Panc1 (cell line): ENCODE data around the gene CCDC9B. TPM values are rescaled to one million over a fixed set of nuclear protein-coding genes. Genes with fewer than 3 reads are reported as not detected.

ENCODE experiments used
- ATAC-seq: fragments of 200-7000 bp; cut with Tn5 transposase; 2 replicates; pipeline ENCODE4 v1.9.1; 2020; ENCODE audit warnings: mild to moderate bottlenecking, moderate library complexity
- BruUV-seq: library from RNA; stranded (reverse); fragments of 400-500 nt; replicated peaks from 2 replicates; lab custom pipeline; 2021; lab: Mats Ljungman, UMichigan
- CTCF ChIA-PET: fragments of 300-600 bp; sonication (Branson Sonifier 250); formaldehyde crosslinking; loops from one replicate; lab custom pipeline; 2022; ENCODE audit warnings: antibody characterized with exemption; lab: Charles Lee
- POLR2A ChIA-PET: fragments of 300-600 bp; sonication (Branson Sonifier 250); formaldehyde crosslinking; loops from one replicate; lab custom pipeline; 2022; ENCODE audit warnings: antibody characterized with exemption; lab: Charles Lee
- DNase-seq: peaks from one replicate; pipeline ENCODE4 v3.0.0-alpha.2; 2010; ENCODE audit warnings: low read depth, low spot score
- H3K27ac ChIP-seq: 2 replicates; pipeline ENCODE4 v1.5.1; 2011; ENCODE audit warnings: mild to moderate bottlenecking, low read length, inconsistent platforms
- H3K27me3 ChIP-seq: fragments of 200-500 bp; sonication (Bioruptor generic); 2 replicates; pipeline ENCODE4 v1.6.0; 2014; ENCODE audit warnings: low read length, inconsistent platforms; ENCODE audit not compliant: control insufficient read depth, insufficient read depth
- H3K36me3 ChIP-seq: fragments of 200-500 bp; sonication (Bioruptor generic); 2 replicates; pipeline ENCODE4 v1.5.1; 2014; ENCODE audit warnings: inconsistent platforms, mild to moderate bottlenecking, low read length, moderate library complexity; ENCODE audit not compliant: control insufficient read depth, insufficient read depth
- H3K4me1 ChIP-seq: 2 replicates; pipeline ENCODE4 v1.5.1; 2011; ENCODE audit warnings: inconsistent platforms, mild to moderate bottlenecking, low read length, moderate library complexity; ENCODE audit not compliant: control insufficient read depth, insufficient read depth
- H3K4me3 ChIP-seq, 2 experiments: 2 replicates each; pipeline ENCODE4 v1.5.1; 2011 to 2012; ENCODE audit warnings: low read depth in 2 of 2, low read length in 2 of 2, mild to moderate bottlenecking in 2 of 2, inconsistent platforms in 1 of 2, moderate library complexity in 1 of 2
- H3K9me3 ChIP-seq: fragments of 200-500 bp; sonication (Bioruptor generic); 2 replicates; pipeline ENCODE4 v1.5.1; 2014; ENCODE audit warnings: low read depth, mild to moderate bottlenecking, inconsistent platforms, low read length, moderate library complexity; ENCODE audit not compliant: control insufficient read depth, insufficient read depth
- CTCF ChIP-seq: fragments of 450-650 bp; IDR thresholded peaks from 2 replicates; pipeline ENCODE4 v1.5.1; 2017; ENCODE audit warnings: mild to moderate bottlenecking
- POLR2AphosphoS5 ChIP-seq: IDR thresholded peaks from 2 replicates; pipeline ENCODE4 v1.6.1; 2012; ENCODE audit warnings: mild to moderate bottlenecking, low read depth, low read length, moderate library complexity
- SIN3A ChIP-seq: IDR thresholded peaks from 2 replicates; pipeline ENCODE4 v1.6.1; 2012; ENCODE audit warnings: low read depth, mild to moderate bottlenecking, low read length, moderate library complexity, borderline replicate concordance; ENCODE audit not compliant: insufficient read depth
- TCF7L2 ChIP-seq: IDR thresholded peaks from 2 replicates; pipeline ENCODE4 v1.6.1; 2011; ENCODE audit warnings: mild to moderate bottlenecking, low read depth, low read length, inconsistent platforms
- in situ Hi-C: cut with HindIII; loops from 2 replicates; pipeline ENCODE4 v1.10.0; 2016; ENCODE audit warnings: low sequenced_read_pairs, low pct_unique_long_range_greater_than_20kb
- intact Hi-C: fragments of 100-400 bp; cut with micrococcal nuclease; formaldehyde crosslinking; loops from one replicate; pipeline ENCODE4 v1.10.0; 2022; ENCODE audit not compliant: unreplicated experiment
- total RNA-seq: library from RNA; stranded (reverse); gene quantifications from one replicate; pipeline ENCODE4 v1.2.1, GENCODE V29; 2021; ENCODE audit not compliant: unreplicated experiment
- TF ChIP-seq, protein P1 (sequence below), 2 experiments: IDR thresholded peaks; 2 replicates each; pipeline ENCODE4 v1.6.1; 2011 to 2012; ENCODE audit warnings: low read depth in 2 of 2, control low read depth in 1 of 2, low read length in 1 of 2, mild to moderate bottlenecking in 1 of 2, moderate library complexity in 1 of 2; ENCODE audit not compliant: insufficient read depth in 1 of 2

Gene CCDC9B
- total RNA-seq, 1 experiment from 2014 or later = 55.9 TPM

DNA sequence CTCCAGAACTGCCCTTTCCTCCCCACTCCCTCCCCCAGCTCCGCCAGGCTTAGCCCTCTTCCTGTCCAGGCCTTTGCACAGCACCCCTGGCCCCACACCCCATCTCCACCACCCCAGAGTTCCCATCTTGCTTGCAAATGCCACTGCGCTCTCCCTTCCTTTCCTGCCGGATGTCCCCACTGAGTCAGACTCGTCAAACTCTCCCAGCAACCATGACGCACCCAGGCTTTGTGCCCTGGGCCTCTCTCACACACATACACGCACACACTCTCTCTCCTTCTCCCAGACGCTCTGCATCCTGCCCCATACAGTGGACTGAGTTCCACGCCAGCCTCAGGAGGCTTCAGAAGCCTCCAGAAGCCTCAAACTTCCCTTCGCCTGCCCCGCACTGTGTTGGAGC, 2.8 kb upstream of the CCDC9B start:
- ATAC-seq (no peak), DNase-seq (no peak)
- H3K4me3 ChIP-seq = no peak overlapping the region
- H3K27me3 ChIP-seq = no peaks in the 10 kb centered on the region
- TF ChIP-seq, protein P1, sequence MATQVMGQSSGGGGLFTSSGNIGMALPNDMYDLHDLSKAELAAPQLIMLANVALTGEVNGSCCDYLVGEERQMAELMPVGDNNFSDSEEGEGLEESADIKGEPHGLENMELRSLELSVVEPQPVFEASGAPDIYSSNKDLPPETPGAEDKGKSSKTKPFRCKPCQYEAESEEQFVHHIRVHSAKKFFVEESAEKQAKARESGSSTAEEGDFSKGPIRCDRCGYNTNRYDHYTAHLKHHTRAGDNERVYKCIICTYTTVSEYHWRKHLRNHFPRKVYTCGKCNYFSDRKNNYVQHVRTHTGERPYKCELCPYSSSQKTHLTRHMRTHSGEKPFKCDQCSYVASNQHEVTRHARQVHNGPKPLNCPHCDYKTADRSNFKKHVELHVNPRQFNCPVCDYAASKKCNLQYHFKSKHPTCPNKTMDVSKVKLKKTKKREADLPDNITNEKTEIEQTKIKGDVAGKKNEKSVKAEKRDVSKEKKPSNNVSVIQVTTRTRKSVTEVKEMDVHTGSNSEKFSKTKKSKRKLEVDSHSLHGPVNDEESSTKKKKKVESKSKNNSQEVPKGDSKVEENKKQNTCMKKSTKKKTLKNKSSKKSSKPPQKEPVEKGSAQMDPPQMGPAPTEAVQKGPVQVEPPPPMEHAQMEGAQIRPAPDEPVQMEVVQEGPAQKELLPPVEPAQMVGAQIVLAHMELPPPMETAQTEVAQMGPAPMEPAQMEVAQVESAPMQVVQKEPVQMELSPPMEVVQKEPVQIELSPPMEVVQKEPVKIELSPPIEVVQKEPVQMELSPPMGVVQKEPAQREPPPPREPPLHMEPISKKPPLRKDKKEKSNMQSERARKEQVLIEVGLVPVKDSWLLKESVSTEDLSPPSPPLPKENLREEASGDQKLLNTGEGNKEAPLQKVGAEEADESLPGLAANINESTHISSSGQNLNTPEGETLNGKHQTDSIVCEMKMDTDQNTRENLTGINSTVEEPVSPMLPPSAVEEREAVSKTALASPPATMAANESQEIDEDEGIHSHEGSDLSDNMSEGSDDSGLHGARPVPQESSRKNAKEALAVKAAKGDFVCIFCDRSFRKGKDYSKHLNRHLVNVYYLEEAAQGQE (IDR thresholded peaks at IDR 0.05; ENCODE audit: insufficient read depth in 1 of 2, low read depth in 2 of 2, low read length in 1 of 2) = no peak
- TF ChIP-seq SIN3A (no peak), POLR2AphosphoS5 (no peak), CTCF (no peak), TCF7L2 (no peak)
- H3K9me3 ChIP-seq = no peaks in the 10 kb centered on the region
- intact Hi-C loops (no loop called here), in situ Hi-C loops (no loop called here)
- no peaks in the 10 kb centered on the region for H3K36me3 ChIP-seq
- ChIA-PET CTCF (interaction anchor here (0.5 to 1.8 kb wide), 4 partner anchors 13 to 334 kb away, joined by 3 to 19 read pairs (median 4); partner anchors contain the start of gene IVD), POLR2A (interaction anchor here (1.1 kb wide), 1 partner anchor 79 kb away, joined by 4 read pairs; no protein-coding TSS in a partner anchor)
- peaks cover 51% of the 10 kb centered on the region for H3K4me1 ChIP-seq
- BruUV-seq = no TSS peak
- peak overlapping the region; percentile 52 for H3K27ac ChIP-seq

GRCh38 chr15:40342416-40343320, 1.9 kb upstream of the CCDC9B start:
- TF ChIP-seq CTCF = no peak
- TF ChIP-seq, protein P1 (IDR thresholded peaks at IDR 0.05; ENCODE audit: insufficient read depth in 1 of 2, low read depth in 2 of 2, low read length in 1 of 2) = no peak
- TF ChIP-seq TCF7L2 = no peak
- no peak for TF ChIP-seq SIN3A
- TF ChIP-seq POLR2AphosphoS5 = no peak
- BruUV-seq = no TSS peak
- in situ Hi-C loops (no loop called here), intact Hi-C loops (no loop called here)
- no peaks in the 10 kb centered on the region for H3K27me3 ChIP-seq
- POLR2A ChIA-PET = interaction anchor here (1.1 kb wide), 1 partner anchor 80 kb away, joined by 4 read pairs; no protein-coding TSS in a partner anchor
- H3K9me3 ChIP-seq = no peaks in the 10 kb centered on the region
- peaks cover 59% of the 10 kb centered on the region for H3K4me1 ChIP-seq
- no peaks in the 10 kb centered on the region for H3K36me3 ChIP-seq
- no peak for DNase-seq
- ATAC-seq = no peak
- CTCF ChIA-PET = no interaction called here
- peak overlapping the region; percentile 52 for H3K27ac ChIP-seq
- no peak overlapping the region for H3K4me3 ChIP-seq
